Urinary bladder (tissue), 4 donors: ENCODE measurements around the gene OR1F1. TPM values are rescaled to one million over a fixed set of nuclear protein-coding genes. Genes with fewer than 3 reads are reported as not detected.

Source experiments
- DNase-seq: peaks from one replicate; pipeline ENCODE4 v3.0.0-alpha.2; 2015; ENCODE audit errors: extremely low spot score
- H3K27ac ChIP-seq: one replicate; pipeline ENCODE4 v1.5.1; 2013; ENCODE audit warnings: low read depth, mild to moderate bottlenecking, moderate library complexity
- H3K36me3 ChIP-seq: one replicate; pipeline ENCODE4 v1.6.1; 2013; ENCODE audit warnings: mild to moderate bottlenecking, moderate library complexity; ENCODE audit not compliant: insufficient read depth
- H3K4me1 ChIP-seq: one replicate; pipeline ENCODE4 v1.6.1; 2013; ENCODE audit warnings: mild to moderate bottlenecking, moderate library complexity; ENCODE audit not compliant: insufficient read depth
- H3K4me3 ChIP-seq: one replicate; pipeline ENCODE4 v1.5.1; 2013; ENCODE audit warnings: low read depth, low read length
- WGBS: extraction: QIAGEN DNeasy Blood & Tissue Kit; methylation state at CpG from one replicate; pipeline ENCODE4 v1.1.7; 2013; 5-methylcytosine and 5-hydroxymethylcytosine counted together
- polyA plus RNA-seq: library from polyadenylated mRNA; stranded (reverse); fragments of 200-250 nt; gene quantifications from one replicate; pipeline ENCODE4 v1.2.3, GENCODE V29; 2013
- total RNA-seq: library from RNA; depleted of rRNA; stranded (reverse); fragments of >200 nt; gene quantifications from one replicate; pipeline ENCODE4 v1.2.3, GENCODE V29; 2014
- donor health status: healthy with polysubstance abuse.
- donor health status: healthy.

OR1F1 gene
- total and polyA plus RNA-seq, 2 donors: not detected

DNA sequence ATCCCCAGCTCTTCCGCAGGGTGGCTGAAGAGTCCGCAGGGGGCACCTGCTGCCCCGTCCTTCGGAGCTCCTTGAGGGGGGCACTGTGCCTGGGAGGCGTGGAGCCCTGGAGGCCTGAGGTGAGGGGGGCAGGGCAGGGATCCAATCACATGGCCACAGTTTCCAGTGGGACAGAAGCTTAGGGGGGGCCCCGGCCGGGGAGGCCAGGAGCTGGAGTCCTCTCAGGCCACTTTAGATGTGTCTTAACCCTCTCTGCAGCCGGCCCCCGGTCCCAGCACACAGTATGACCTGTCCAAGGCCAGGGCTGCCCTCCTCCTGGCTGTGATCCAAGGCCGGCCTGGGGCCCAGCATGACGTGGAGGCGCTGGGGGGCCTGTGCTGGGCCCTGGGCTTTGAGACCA is 42.3 kb upstream of the OR1F1 start:
- DNase-seq: no peak
- WGBS: 77% methylated on average over 12 of the region's 12 CpGs
- Histone ChIP-seq H3K4me1 (no peaks in the 10 kb centered on the region), H3K36me3 (no peaks in the 10 kb centered on the region), H3K4me3 (no peak overlapping the region), H3K27ac (no peak overlapping the region)

DNA sequence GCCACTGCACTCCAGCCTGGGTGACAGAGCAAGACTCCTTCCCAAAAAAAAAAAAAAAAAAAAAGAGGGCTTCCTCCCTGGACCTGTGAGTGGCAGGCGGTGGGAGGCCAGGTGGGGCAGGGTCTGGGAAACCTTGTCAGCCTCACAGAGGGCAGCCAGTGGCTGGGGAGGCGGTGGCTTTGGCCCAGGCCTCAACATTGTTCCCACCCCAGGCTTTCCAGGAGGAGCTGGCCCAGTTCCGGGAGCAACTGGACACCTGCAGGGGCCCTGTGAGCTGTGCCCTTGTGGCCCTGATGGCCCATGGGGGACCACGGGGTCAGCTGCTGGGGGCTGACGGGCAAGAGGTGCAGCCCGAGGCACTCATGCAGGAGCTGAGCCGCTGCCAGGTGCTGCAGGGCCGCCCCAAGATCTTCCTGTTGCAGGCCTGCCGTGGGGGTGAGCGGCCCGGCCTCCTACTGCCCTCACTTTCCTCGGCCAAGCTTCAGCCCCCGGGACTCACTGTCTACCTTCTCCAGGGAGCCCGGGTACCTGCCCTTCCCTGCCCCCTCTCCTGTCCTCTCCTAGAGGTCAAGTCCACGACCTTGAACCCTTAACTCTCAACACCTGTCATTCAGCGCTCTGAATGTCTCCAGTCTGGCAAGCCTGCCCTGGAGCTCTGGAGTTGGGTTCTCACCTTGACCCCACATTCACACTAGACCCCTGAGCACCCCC is 40.8 kb upstream of the OR1F1 start:
- no peaks in the 10 kb centered on the region for H3K4me1 ChIP-seq
- 91% methylated on average over 16 of the region's 16 CpGs for whole genome bisulfite sequencing
- DNase-seq: no peak
- H3K27ac ChIP-seq: no peak overlapping the region
- H3K36me3 ChIP-seq: no peaks in the 10 kb centered on the region
- H3K4me3 ChIP-seq: no peak overlapping the region

DNA sequence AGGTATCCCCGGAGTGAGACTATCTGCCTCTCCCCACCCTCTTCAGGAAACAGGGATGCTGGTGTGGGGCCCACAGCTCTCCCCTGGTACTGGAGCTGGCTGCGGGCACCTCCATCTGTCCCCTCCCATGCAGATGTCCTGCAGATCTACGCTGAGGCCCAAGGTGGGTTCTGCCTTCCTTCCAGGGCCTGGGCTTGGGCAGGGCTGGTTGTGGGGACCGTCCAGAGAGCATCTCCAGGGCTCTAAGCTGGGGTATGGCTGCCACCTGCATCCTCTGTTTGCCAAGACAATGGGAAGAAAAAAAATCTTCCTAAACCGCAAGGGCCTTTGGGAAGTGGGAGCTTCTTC is 40.3 kb upstream of the OR1F1 start:
- 97% methylated on average over 5 of the region's 5 CpGs for WGBS
- DNase-seq: no peak
- Histone ChIP-seq H3K4me1 (no peaks in the 10 kb centered on the region), H3K27ac (no peak overlapping the region), H3K4me3 (no peak overlapping the region), H3K36me3 (no peaks in the 10 kb centered on the region)

DNA sequence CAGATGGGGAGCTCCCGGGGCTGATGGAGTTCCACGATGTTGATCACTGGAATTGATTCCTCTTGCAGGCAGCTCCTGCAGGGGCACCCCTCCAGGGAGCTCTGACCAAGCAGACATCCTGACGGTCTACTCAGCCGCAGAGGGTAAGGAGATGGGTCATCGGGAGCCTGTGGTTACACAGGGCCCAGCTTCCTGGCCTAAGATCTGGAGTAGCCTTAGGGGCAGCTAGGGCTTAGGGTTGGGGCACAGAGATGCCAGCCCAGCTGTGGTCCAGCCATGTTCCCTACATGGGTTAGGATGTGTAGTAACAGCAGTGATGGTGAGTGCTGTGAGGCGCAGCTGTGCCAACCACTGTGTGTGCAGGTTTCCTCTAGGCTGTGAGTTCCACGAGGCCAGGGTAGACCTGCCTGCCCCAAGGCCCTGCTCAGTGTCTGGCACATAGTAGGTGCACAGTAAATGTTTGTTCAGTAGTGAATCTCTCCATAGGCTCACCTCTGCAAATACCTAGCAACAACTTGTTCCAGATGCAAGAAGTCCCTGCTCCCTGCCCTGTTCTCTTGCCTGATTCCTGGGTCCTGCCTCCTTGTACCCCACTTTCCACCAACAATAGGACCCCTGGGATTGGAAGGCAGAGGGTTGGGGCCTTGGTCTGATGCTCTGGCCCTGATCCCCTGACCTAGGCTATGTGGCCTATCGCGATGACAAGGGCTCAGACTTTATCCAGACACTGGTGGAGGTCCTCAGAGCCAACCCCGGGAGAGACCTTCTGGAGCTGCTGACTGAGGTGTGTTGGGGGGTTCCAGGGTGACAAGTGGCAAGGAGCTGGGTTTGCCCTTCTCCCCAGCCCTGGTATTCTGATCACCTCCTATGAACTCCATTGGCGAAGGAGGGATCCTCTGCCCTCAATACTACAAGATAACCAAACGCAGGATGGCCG is 39.5 kb upstream of the OR1F1 start:
- 92% methylated on average over 13 of the region's 13 CpGs for WGBS
- Histone ChIP-seq H3K4me1 (no peaks in the 10 kb centered on the region), H3K36me3 (no peaks in the 10 kb centered on the region), H3K27ac (no peak overlapping the region), H3K4me3 (no peak overlapping the region)
- DNase-seq: no peak

DNA sequence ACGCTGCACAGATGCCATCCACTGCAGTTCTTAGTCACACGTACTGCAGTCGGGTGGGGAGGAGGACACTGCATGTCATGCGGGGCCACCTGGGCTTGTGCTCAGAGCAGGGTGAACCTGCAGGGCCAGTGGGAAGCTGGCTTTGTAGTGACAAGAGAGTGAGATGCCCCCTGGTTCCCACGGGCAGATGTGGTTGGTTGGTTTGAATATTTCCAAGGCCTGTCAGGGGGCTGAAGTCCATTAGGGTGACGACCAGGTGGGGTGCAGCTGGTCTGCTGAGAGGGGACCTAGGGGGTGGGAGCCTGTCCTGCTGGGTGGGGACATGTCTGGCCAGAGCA is 38.8 kb upstream of the OR1F1 start:
- no peak overlapping the region for H3K27ac ChIP-seq
- WGBS: 93% methylated on average over 6 of the region's 6 CpGs

DNA sequence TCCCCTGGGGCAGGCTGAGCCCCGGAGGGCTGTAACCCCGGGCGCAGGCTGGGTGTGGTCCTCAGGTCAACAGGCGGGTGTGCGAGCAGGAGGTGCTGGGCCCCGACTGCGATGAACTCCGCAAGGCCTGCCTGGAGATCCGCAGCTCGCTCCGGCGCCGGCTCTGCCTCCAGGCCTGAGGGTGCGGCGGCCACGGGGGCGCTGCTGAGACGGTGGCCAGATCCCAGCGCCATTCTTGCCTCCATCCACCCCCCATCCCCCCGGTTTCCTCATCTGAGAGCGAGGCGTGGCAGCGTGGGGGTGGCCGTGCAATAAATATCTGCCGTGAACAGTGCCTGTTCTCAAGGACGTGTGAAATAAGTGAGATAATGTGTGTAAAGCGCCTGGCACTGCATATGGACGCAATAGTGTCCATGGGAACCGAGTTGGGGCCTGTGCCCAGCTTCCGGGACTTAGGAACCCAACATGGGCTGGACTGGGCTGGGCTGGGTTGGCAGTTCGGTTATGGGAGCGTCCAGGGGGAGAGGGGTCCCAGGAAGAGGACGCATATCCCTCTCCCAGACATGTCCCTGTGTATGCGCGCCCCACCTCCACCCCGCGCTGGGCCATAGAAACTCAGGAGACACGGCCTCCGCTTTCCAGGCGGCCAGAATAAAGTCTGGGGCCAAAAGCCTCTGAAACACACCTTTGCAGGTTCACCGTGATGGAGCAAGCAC is 38.2 kb upstream of the OR1F1 start:
- H3K36me3 ChIP-seq: no peaks in the 10 kb centered on the region
- H3K4me3 ChIP-seq: peak overlapping the region; percentile 49
- H3K4me1 ChIP-seq: no peaks in the 10 kb centered on the region
- no peak for DNase-seq
- peak overlapping the region; percentile 66 for H3K27ac ChIP-seq
- 5% methylated on average over 41 of the region's 41 CpGs for WGBS

More for the DNA sequence above, 38.8 kb upstream of the OR1F1 start:
- no peak for DNase-seq
- no peak overlapping the region for H3K4me3 ChIP-seq
- no peaks in the 10 kb centered on the region for H3K4me1 ChIP-seq
- H3K36me3 ChIP-seq: no peaks in the 10 kb centered on the region

DNA sequence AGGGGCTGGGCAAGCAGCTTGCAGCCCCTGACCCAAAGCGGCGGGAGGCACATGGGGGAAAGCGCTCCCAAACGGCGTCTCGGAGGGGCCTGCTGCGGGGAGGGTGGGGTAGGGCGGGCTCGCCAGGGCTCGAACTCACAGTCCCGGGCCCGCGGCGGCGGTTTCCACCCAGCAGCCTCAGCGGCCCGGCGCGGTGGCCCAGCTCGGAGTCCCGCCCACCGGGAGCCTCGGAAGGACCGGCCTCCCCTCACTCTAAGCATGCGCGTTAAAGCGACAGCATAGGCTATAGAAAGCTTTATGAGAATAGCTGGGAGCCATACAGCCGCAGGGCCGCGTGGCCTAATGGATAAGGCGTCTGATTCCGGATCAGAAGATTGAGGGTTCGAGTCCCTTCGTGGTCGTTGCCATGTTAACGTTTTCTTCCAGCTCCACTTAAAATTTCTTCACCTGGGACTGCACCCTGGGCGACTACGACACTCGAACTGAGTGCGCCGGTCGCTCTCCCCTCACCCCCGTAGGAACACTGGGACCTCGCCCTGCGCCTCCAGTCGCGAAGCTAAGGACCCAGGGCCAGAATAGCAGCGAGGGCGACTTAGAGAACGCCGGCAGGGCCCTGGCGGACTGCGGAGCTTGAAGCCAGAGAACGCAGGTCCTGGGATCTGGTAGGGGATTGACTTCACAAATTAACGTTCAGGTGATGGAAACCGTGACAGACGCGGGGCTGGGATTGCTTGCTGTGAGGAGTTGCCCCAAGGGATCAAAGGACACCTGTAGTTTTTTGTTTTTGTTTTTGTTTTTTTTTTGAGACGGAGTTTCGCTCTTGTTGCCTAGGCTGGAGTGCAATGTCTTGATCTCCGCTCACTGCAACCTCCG is 37.4 kb upstream of the OR1F1 start:
- H3K27ac ChIP-seq: peak overlapping the region; percentile 75
- peak overlapping the region; percentile 49 for H3K4me3 ChIP-seq
- H3K4me1 ChIP-seq: no peaks in the 10 kb centered on the region
- 2% methylated on average over 62 of the region's 62 CpGs for WGBS
- no peaks in the 10 kb centered on the region for H3K36me3 ChIP-seq
- DNase-seq: peak; percentile 96

DNA sequence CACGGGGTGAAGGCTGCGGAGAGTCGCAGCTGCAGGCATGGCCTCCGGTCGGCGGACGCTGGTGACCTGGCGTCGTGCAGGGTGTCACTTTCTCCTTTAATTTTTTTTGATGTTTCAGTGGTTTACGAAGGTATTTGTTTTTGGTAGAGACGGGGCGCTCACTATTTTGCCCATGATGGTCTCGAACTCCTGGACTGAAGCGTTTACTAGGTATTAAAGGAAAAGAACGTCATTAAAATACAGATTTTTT is 36.1 kb upstream of the OR1F1 start:
- Histone ChIP-seq H3K4me3 (peak overlapping the region; percentile 26), H3K36me3 (no peaks in the 10 kb centered on the region), H3K27ac (no peak overlapping the region), H3K4me1 (no peaks in the 10 kb centered on the region)
- 4% methylated on average over 15 of the region's 15 CpGs for WGBS
- no peak for DNase-seq

DNA sequence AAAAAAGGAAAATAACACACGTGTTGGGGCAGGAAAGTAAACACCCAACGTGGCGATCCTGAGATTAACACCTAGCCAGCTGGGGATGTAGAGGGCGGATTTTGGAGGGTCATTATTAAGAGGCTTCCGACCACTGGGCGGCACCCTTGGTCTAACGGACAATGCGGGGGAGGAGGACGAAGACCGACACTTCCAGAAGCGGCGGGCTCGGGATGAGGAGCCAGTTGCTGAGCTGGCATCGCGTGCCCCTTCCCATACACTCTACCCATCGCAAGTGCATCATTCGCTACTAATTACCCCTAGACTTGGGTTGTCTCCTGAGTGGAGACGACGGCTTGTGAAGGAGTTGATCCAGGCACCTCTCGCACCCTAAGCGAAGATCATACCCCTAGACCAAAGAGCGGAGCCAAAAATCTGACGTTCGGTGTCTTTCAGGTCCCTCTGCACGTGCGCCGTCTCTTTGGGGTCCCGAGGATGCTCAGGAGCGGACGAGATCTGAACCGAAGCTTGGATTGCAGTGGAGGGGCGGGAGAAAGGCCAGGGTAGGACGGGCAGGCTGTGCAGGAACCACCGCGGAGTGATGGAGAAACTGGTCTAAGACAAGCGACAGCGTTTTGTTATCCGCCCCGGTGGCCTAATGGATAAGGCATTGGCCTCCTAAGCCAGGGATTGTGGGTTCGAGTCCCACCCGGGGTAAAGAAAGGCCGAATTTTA is 35.6 kb upstream of the OR1F1 start:
- Histone ChIP-seq H3K4me1 (no peaks in the 10 kb centered on the region), H3K36me3 (no peaks in the 10 kb centered on the region), H3K4me3 (peak overlapping the region; percentile 26), H3K27ac (no peak overlapping the region)
- DNase-seq: peak; percentile 86
- under 1% methylated on average over 42 of the region's 42 CpGs for WGBS

DNA sequence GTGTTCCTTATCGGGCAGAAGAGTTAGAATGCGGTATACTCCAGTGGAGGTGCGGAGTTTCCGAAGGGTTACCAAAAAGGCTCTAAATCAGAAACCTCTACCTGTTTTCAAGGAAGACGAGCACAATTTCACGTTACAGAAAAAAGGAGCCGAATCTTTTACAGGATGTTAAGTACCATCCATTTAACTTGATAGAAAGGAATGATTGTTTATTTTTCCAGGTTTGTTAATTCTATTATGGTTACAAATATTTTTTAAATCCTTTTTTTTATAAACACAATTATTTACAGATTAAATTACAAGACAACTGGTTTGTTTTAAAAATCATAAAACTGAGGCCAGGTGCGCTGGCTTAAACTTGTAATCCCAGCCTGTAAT is 35.0 kb upstream of the OR1F1 start:
- Histone ChIP-seq H3K4me3 (no peak overlapping the region), H3K27ac (no peak overlapping the region), H3K4me1 (no peaks in the 10 kb centered on the region), H3K36me3 (no peaks in the 10 kb centered on the region)
- WGBS: 6% methylated on average over 8 of the region's 8 CpGs
- no peak for DNase-seq

DNA sequence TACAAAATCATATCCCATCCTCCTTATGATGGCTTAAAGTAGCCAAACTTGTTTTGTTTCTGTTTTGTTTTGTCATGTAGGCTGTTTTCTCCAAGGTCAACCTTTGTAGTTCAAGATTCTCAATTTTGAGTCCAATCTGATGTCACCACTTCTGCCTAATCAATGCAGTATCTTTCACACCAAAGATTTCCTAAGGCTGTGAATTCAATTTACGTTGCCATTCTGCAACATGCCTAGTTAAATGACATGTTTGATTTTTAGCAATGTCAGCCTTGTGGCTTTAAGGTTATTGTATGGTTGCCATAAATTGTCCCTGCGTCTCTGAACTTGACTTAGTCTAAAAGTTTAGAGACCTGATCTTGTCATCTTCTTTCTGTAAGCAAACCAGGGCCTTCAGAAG is 32.8 kb upstream of the OR1F1 start:
- 86% methylated on average over 2 of the region's 2 CpGs for WGBS
- DNase-seq: no peak
- Histone ChIP-seq H3K36me3 (no peaks in the 10 kb centered on the region), H3K4me3 (no peak overlapping the region), H3K4me1 (no peaks in the 10 kb centered on the region), H3K27ac (no peak overlapping the region)

DNA sequence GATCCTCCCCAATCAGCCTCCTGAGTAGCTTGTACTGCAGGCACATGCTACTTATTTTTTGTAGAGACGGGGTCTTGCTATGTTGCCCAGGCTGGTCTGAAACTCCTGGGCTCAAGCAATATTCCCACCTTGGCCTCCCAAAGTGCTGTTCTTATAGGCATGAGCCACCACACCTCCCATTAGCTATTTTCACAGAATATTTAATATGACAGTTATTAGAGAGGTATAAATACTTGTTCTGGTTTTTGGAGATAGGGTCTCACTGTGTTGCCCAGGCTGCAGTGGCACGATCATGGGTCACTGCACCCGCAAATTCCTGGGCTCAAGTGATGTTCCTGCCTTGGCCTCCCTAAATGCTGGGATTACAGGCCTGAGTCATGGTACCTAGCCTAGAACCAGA is 32.0 kb upstream of the OR1F1 start:
- 95% methylated on average over 3 of the region's 3 CpGs for WGBS
- Histone ChIP-seq H3K4me1 (no peaks in the 10 kb centered on the region), H3K4me3 (no peak overlapping the region), H3K27ac (no peak overlapping the region), H3K36me3 (no peaks in the 10 kb centered on the region)
- no peak for DNase-seq
